Activated CD4-positive, alpha-beta T cell treated with anti-CD3 and anti-CD28 coated beads, Interleukin-2, amount 10 ng/mL, durations not matched to agents 24 days and 14 days (primary cell): Measurements from ENCODE around the gene SLC24A3. TPM values are rescaled to one million over a fixed set of nuclear protein-coding genes. Genes with fewer than 3 reads are reported as not detected.

ENCODE experiments used
- DNase-seq: peaks from one replicate; pipeline ENCODE4 v3.0.0; 2022
- H3K27ac Mint-ChIP-seq: one replicate; pipeline ENCODE4 v1.8.0; 2022; ENCODE audit warnings: mild to moderate bottlenecking, mixed read lengths
- H3K27me3 Mint-ChIP-seq: one replicate; pipeline ENCODE4 v1.8.0; 2022; ENCODE audit warnings: mixed read lengths
- H3K36me3 Mint-ChIP-seq: one replicate; pipeline ENCODE4 v1.8.0; 2022; ENCODE audit warnings: low read depth, mild to moderate bottlenecking, mixed read lengths
- H3K4me1 Mint-ChIP-seq: one replicate; pipeline ENCODE4 v1.8.0; 2021; ENCODE audit warnings: mixed read lengths
- H3K4me3 Mint-ChIP-seq: one replicate; pipeline ENCODE4 v1.8.0; 2022; ENCODE audit warnings: mild to moderate bottlenecking, moderate library complexity, mixed read lengths
- H3K9me3 Mint-ChIP-seq: one replicate; pipeline ENCODE4 v1.8.0; 2021; ENCODE audit warnings: mixed read lengths
- intact Hi-C: fragments of 100-400 bp; cut with micrococcal nuclease; formaldehyde crosslinking; loops from one replicate; pipeline ENCODE4 v1.15.1; 2023
- total RNA-seq: library from RNA; stranded (reverse); gene quantifications from 2 replicates; pipeline ENCODE4 v1.2.3, GENCODE V29; 2022

SLC24A3 gene
- total RNA-seq, 1 donor from 2014 or later: not detected

DNA sequence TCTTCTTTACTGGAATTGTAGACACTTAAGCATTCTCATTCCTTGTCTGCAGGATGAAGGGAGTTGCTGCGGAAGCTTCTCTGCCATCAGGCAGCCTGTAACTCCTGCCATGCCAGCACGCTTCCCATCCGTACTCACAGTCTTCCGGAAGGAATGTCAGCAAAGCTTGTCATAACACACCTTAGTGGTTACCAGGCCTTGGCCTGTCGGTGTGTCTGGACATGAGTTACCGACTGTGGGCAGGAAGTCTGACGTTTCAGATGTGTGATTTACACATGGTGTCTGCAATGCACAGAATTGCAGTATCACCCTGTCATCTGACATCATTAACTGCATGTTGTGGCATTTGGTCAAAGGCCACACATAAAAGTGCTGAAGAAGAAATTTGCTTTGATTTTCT is 102.2 kb downstream of the SLC24A3 start:
- intact Hi-C loops: no loop called here
- no peak for DNase-seq
- no peak overlapping the region for H3K4me3 Mint-ChIP-seq
- H3K36me3 Mint-ChIP-seq: no peaks in the 10 kb centered on the region
- H3K4me1 Mint-ChIP-seq: no peaks in the 10 kb centered on the region
- H3K27me3 Mint-ChIP-seq: no peaks in the 10 kb centered on the region
- H3K27ac Mint-ChIP-seq: no peak overlapping the region
- H3K9me3 Mint-ChIP-seq: no peaks in the 10 kb centered on the region

DNA sequence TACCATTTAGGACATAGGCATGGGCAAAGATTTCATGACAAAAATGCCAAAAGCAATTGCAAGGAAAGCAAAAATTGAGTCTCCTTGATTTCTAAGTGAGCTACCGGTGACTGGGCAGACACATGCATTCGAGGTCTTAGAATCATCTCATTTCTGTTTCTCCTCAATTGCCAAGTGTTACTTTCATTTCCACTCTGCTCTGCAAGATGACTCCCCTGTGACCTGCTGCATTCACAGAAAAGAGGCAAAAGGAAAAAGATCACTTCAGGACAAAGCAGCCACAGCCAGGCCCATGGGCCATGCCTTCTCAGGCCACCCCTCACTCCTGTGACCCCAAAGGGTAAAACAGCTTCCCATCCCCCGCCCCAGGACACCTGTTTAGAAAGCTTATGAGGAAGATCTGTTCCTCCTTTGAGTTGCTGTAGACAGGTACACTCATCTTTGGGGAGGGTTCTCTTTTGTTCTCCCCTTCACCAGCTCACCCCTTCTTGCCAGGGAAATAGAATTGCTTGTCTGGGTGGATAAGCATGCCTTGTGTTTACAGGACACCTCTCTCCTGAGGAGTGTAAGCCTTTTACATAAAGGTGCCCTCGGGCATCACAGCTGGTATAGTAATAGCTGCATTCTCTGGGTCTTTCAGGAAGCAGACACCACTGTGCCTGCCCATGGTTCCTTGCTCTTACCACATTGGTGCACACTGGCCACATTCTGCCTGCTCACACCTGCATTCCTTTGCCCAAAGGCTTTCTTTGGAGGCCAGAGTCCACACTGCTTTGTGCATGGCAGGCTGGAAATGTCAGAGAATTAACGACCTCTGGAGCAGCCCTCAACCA is 105.0 kb downstream of the SLC24A3 start:
- no peaks in the 10 kb centered on the region for H3K27me3 Mint-ChIP-seq
- intact Hi-C loops: no loop called here
- no peaks in the 10 kb centered on the region for H3K36me3 Mint-ChIP-seq
- H3K4me3 Mint-ChIP-seq: no peak overlapping the region
- H3K9me3 Mint-ChIP-seq: no peaks in the 10 kb centered on the region
- no peak for DNase-seq
- no peak overlapping the region for H3K27ac Mint-ChIP-seq
- no peaks in the 10 kb centered on the region for H3K4me1 Mint-ChIP-seq

DNA sequence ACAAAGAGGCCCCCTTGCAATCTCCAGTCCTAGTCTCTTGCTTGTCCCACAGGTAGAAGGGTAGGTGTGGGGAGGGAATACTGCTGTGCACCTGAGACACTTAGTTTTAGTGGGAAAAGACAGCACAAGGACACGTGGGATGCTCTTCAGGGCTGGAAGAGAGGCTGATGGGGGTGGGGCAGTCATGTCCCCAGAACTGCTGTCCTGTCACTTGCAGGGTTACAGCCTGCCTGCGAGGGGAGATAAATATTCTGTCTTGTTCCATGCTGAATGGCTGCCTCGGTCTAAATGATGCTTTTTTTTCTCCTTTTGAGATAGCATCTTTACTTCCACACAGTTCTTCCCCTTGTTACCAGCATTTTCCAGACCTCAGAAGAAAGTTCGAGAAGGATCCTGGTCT is 106.2 kb downstream of the SLC24A3 start:
- H3K27ac Mint-ChIP-seq: no peak overlapping the region
- intact Hi-C loops: no loop called here
- H3K36me3 Mint-ChIP-seq: no peaks in the 10 kb centered on the region
- no peak for DNase-seq
- no peaks in the 10 kb centered on the region for H3K27me3 Mint-ChIP-seq
- H3K9me3 Mint-ChIP-seq: no peaks in the 10 kb centered on the region
- no peaks in the 10 kb centered on the region for H3K4me1 Mint-ChIP-seq
- no peak overlapping the region for H3K4me3 Mint-ChIP-seq

DNA sequence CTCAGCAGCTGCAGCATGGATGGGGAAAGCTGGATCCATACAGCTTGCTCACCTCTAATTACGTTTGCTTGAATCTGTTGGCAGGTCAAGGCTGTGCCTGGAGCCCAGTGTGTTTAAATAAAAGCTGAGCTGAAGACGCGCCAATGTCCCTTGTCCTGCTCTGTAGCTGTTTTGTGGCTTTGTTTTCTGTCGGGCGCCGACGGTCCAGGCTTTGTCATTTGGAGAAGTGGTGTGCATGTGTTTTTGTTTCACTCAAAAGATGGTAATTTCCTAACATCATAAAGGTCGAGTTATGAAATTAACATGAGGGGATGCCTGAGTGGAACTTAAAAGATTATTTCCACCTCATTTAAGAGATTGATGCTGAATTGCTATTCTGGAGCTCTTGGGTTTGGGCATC is 107.6 kb downstream of the SLC24A3 start:
- intact Hi-C loops: no loop called here
- Mint-ChIP-seq H3K27me3 (no peaks in the 10 kb centered on the region), H3K27ac (no peak overlapping the region), H3K36me3 (no peaks in the 10 kb centered on the region), H3K4me3 (no peak overlapping the region), H3K9me3 (no peaks in the 10 kb centered on the region), H3K4me1 (no peaks in the 10 kb centered on the region)
- DNase-seq: no peak

DNA sequence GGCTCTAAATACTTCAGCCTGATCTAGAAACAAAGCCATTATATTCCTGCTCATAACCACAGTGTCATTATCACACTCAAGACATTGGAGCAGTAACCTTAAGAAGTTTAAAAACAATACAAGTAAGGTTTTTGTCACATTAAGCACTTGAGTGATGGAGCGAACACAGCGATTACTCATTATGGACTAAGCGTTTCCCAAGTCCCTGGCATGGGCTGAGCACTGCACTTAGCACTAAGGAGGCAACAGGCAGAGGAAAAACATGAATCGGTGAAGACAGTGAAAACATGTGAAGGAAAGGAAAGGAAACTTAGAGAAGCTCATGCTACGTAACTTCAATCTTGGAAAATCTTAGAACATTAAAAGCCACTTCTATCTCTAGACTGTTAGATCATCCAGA is 108.7 kb downstream of the SLC24A3 start:
- intact Hi-C loops: no loop called here
- no peaks in the 10 kb centered on the region for H3K9me3 Mint-ChIP-seq
- no peaks in the 10 kb centered on the region for H3K4me1 Mint-ChIP-seq
- H3K27me3 Mint-ChIP-seq: no peaks in the 10 kb centered on the region
- H3K4me3 Mint-ChIP-seq: no peak overlapping the region
- no peak overlapping the region for H3K27ac Mint-ChIP-seq
- no peaks in the 10 kb centered on the region for H3K36me3 Mint-ChIP-seq
- DNase-seq: no peak

DNA sequence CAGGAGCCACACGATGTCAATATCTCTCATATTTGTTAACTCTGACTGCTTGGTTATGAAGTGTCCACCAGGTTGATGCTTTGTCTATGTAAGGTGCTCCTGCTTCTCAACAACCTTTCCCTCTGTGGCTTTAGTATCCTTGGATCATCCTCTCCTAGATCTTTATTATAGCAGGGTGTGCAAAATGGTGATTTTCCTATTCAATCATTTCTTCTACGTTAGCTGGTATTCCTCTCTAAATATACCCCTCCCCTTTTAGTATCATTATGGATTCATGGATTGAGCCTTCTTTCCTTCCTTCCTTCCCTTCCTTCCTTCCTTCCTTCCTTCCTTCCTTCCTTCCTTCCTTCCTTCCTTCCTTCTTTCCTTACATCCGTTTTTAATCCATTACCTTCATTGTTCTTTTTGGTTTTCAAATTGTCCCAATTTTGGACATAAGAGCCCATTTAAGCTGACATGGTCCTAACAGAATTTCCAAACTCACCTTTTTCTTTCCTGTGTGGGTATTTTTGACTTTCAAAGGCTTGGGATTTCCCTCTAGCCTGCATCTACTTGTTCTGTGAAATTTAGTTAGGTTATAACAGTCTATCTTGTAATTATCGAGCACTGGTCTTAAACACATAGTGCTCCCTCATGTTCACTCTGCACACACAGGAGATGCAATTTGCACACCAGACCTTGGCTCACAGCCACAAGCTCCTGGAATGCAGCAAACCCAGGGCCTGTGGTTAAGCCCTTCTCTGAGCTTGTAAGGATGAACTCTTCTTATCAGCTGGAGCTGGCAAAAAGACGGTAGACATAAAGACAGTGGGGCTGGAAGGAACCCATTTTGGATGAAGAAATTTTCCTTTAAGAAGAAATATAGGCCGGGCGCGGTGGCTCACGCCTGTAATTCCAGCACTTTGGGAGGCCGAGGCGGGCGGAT is 109.9 kb downstream of the SLC24A3 start:
- no peak for DNase-seq

DNA sequence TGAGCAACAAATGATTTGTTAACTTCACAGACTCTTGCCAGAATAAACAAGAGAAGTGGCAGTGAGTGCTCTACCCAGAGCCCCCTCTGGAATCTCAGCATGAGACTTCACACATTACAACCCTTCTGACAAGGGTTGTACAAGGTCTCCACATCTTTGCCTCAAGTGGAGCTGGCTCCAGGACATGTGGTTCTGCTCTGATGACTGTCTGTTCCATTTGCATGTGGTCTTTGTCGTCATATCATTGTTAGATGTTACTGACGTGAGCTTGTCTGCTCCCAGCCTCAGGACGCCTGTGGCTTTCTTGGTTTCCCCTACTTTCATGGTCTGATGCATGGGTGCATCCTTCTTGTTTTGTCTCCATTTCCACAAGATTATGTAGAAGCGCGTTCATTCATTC is 115.0 kb downstream of the SLC24A3 start:
- no peak overlapping the region for H3K4me3 Mint-ChIP-seq
- H3K4me1 Mint-ChIP-seq: no peaks in the 10 kb centered on the region
- H3K27me3 Mint-ChIP-seq: no peaks in the 10 kb centered on the region
- intact Hi-C loops: no loop called here
- H3K36me3 Mint-ChIP-seq: no peaks in the 10 kb centered on the region
- no peak overlapping the region for H3K27ac Mint-ChIP-seq
- DNase-seq: no peak
- no peaks in the 10 kb centered on the region for H3K9me3 Mint-ChIP-seq

More for the DNA sequence above, 109.9 kb downstream of the SLC24A3 start:
- H3K4me1 Mint-ChIP-seq: no peaks in the 10 kb centered on the region
- no peaks in the 10 kb centered on the region for H3K36me3 Mint-ChIP-seq
- H3K9me3 Mint-ChIP-seq: no peaks in the 10 kb centered on the region
- H3K4me3 Mint-ChIP-seq: no peak overlapping the region
- intact Hi-C loops: no loop called here
- H3K27ac Mint-ChIP-seq: no peak overlapping the region
- H3K27me3 Mint-ChIP-seq: no peaks in the 10 kb centered on the region

DNA sequence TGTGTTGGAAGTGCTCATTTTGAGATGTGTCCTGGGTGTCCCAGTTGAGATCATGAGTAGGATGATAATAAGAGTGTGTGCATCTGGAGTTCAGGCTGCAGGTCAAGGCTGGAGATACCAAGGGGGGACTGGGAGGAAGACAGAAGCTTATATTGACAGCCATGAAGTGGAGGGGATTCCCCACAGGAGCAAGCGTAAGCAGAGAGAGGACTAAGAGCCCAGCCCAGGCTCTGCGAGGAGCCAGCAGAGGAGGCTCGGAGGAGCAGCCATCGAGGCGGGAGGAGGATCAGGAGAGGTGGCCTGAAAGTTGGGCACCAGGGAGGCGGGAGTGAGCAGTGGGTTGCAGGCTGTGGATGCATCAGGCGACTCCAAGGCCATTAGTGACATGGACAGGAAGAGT is 116.2 kb downstream of the SLC24A3 start:
- no peak for DNase-seq
- no peaks in the 10 kb centered on the region for H3K36me3 Mint-ChIP-seq
- H3K27me3 Mint-ChIP-seq: no peaks in the 10 kb centered on the region
- H3K27ac Mint-ChIP-seq: no peak overlapping the region
- no peaks in the 10 kb centered on the region for H3K4me1 Mint-ChIP-seq
- no peak overlapping the region for H3K4me3 Mint-ChIP-seq
- no peaks in the 10 kb centered on the region for H3K9me3 Mint-ChIP-seq
- intact Hi-C loops: no loop called here

DNA sequence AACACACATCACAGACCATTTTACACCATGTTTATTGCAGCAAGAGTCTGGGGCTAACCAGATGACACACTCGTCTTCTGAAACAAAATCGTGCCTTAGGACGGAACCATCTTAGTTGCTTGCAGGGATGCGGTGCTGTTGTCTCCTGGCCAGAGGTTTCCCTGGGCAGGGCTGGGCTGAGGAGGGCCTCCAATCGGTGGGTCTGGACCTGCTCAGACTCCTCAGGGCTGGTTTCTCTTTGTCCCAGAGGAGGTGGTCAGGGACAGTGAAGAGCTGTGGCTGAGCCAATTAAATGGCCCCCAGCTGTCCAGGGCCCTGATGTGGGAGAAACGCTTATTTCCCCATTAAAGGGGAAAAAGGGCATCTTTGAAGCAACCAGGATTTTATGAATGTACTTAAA is 117.6 kb downstream of the SLC24A3 start:
- Mint-ChIP-seq H3K27me3 (no peaks in the 10 kb centered on the region), H3K9me3 (no peaks in the 10 kb centered on the region), H3K4me1 (no peaks in the 10 kb centered on the region), H3K4me3 (no peak overlapping the region), H3K36me3 (no peaks in the 10 kb centered on the region), H3K27ac (no peak overlapping the region)
- intact Hi-C loops: no loop called here
- no peak for DNase-seq

DNA sequence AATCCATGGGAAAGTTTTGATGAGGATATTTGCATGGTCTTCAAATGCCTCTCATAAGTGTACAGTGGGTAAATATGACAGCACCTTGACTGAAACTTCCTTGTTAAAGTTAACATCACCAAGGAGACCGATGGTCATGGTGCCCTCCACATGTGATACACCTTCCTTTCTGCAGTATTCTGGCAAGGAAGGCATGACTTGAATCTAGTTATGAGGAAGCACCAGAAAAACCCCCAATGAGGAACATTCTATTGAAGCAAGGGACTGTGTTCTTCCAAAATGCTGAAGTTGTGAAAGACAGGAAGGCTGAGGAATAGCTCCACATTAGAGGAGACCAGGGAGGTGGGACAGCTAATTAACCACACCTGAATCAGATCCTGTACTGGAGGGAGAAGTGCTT is 118.3 kb downstream of the SLC24A3 start:
- no peaks in the 10 kb centered on the region for H3K36me3 Mint-ChIP-seq
- H3K27me3 Mint-ChIP-seq: no peaks in the 10 kb centered on the region
- H3K27ac Mint-ChIP-seq: no peak overlapping the region
- intact Hi-C loops: no loop called here
- no peaks in the 10 kb centered on the region for H3K9me3 Mint-ChIP-seq
- no peaks in the 10 kb centered on the region for H3K4me1 Mint-ChIP-seq
- H3K4me3 Mint-ChIP-seq: no peak overlapping the region
- DNase-seq: no peak

DNA sequence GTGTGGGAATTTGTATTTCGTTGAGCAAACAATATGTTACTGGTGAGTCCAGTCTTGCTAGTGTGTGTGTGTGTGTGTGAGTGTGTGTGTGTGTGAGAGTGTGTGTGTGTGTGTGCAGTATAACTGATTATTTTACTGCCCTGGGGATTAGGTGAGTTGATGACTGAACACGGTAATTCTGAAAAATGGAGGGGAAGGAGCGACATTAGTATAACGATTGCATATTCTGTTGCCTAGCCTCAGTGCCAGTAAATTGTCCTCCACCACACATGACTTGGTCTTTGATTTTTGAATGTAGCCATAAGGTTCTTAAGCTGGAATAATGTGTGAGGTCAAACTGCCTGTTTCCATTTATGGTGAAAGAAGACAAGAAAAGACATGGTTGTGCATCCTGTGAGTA is 121.1 kb downstream of the SLC24A3 start:
- intact Hi-C loops: no loop called here
- no peak for DNase-seq
- no peaks in the 10 kb centered on the region for H3K27me3 Mint-ChIP-seq
- no peaks in the 10 kb centered on the region for H3K36me3 Mint-ChIP-seq
- H3K27ac Mint-ChIP-seq: no peak overlapping the region
- H3K4me1 Mint-ChIP-seq: no peaks in the 10 kb centered on the region
- H3K9me3 Mint-ChIP-seq: no peaks in the 10 kb centered on the region
- H3K4me3 Mint-ChIP-seq: no peak overlapping the region

DNA sequence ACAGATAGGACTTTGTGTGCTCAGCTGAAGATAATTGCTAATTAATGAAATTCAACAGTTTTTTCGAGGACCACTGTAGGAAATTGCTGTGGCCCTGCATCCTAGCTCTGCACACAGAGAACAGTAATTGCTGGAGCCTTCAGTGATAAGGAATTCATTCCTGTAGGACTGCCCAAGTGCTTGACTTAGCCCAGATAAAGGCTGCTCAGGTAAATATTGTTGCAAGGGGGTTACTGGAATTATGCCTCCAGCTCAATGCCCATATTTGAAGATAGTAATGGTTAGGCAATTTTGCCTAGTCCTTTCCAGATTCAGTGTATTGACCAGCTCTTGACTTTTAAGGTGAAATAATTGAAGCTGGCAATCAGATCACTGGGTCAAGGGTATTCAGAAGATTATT is 122.9 kb downstream of the SLC24A3 start:
- H3K27ac Mint-ChIP-seq: no peak overlapping the region
- H3K36me3 Mint-ChIP-seq: no peaks in the 10 kb centered on the region
- no peaks in the 10 kb centered on the region for H3K27me3 Mint-ChIP-seq
- no peaks in the 10 kb centered on the region for H3K9me3 Mint-ChIP-seq
- no peaks in the 10 kb centered on the region for H3K4me1 Mint-ChIP-seq
- intact Hi-C loops: no loop called here
- H3K4me3 Mint-ChIP-seq: no peak overlapping the region
- no peak for DNase-seq

DNA sequence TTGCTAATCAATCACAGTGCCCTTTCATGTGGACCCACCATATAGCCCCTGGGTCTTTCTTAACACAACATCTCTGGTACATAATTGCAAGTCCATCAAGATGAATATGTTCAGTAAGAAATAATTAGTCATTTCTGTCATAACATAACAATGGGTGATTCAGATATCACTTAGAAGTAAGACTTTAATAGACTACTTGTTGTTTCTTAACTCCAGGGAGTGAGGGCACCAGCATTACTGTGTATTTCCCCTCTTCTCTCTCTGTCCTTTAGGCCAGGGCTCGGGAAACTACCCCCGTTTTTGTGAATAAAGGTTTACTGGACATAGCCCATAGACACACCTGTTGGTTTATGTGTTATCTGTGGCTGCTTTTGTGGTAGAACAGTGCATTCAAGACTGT is 123.5 kb downstream of the SLC24A3 start:
- H3K9me3 Mint-ChIP-seq: no peaks in the 10 kb centered on the region
- H3K36me3 Mint-ChIP-seq: no peaks in the 10 kb centered on the region
- H3K27ac Mint-ChIP-seq: no peak overlapping the region
- no peaks in the 10 kb centered on the region for H3K4me1 Mint-ChIP-seq
- no peak for DNase-seq
- no peak overlapping the region for H3K4me3 Mint-ChIP-seq
- H3K27me3 Mint-ChIP-seq: no peaks in the 10 kb centered on the region
- intact Hi-C loops: no loop called here

DNA sequence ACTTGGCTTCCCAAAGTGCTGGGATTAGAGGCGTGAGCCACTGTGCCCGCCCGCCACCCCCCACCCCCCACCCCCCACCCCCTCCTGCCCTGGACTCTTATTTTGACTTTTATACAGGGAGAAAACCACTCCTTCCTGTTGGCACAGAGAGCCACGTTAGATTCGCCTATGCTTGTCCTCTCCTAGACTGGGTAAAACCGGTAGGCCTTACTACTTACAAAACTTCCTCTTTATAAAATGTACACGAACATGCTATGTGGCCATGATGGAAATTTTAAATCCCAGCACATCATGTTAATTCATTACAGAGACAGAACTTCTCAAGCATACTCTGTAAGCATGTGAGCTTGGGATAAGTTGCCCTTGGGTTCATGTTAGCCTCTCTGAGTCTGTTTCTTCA is 124.2 kb downstream of the SLC24A3 start:
- H3K27ac Mint-ChIP-seq: no peak overlapping the region
- H3K4me1 Mint-ChIP-seq: no peaks in the 10 kb centered on the region
- intact Hi-C loops: no loop called here
- no peak overlapping the region for H3K4me3 Mint-ChIP-seq
- no peak for DNase-seq
- no peaks in the 10 kb centered on the region for H3K9me3 Mint-ChIP-seq
- H3K36me3 Mint-ChIP-seq: no peaks in the 10 kb centered on the region
- H3K27me3 Mint-ChIP-seq: no peaks in the 10 kb centered on the region
